ENCODE measurements around the gene RNF207.

DNA sequence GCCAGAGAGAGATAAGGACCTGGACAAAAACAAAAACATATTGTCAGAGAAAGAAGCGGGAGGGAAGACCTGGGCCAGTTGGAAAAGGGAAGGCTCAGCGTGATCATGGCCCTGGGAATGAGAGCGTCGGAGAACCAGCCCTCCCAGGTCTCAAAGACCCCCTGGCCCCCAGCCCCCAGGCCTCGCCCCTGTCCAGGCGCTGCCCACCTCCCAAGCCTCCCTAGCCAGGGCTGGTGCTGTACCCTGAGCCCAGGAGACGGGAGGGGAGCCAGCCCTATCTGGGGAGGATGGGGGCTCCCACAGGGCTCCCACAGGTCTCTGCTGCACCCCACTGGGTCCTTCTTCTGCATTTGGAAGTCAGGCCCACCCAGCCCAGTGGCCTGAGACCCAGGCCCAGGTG lies 40.9 kb upstream of the RNF207 start:
- TF ChIP-seq, protein P1, sequence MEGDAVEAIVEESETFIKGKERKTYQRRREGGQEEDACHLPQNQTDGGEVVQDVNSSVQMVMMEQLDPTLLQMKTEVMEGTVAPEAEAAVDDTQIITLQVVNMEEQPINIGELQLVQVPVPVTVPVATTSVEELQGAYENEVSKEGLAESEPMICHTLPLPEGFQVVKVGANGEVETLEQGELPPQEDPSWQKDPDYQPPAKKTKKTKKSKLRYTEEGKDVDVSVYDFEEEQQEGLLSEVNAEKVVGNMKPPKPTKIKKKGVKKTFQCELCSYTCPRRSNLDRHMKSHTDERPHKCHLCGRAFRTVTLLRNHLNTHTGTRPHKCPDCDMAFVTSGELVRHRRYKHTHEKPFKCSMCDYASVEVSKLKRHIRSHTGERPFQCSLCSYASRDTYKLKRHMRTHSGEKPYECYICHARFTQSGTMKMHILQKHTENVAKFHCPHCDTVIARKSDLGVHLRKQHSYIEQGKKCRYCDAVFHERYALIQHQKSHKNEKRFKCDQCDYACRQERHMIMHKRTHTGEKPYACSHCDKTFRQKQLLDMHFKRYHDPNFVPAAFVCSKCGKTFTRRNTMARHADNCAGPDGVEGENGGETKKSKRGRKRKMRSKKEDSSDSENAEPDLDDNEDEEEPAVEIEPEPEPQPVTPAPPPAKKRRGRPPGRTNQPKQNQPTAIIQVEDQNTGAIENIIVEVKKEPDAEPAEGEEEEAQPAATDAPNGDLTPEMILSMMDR (IDR thresholded peaks at IDR 0.05; ENCODE audit: poor library complexity) = no peak
- TF ChIP-seq EZH2phosphoT487 (IDR thresholded peaks at IDR 0.05; ENCODE audit: low read depth, severe bottlenecking, unreplicated experiment) = no peak
